GM19438 (cell line): ENCODE data around the gene SCRN2.

ENCODE experiments used
- ATAC-seq: cut with Tn5 transposase; IDR thresholded peaks from one replicate; pipeline ENCODE4 v1.9.1; 2021; ENCODE audit warnings: low read depth; ENCODE audit not compliant: unreplicated experiment

SCRN2 gene

GRCh38 chr17:47808036-47808829 lies 32.8 kb downstream of the SCRN2 start:
- ATAC-seq, result no peak

GRCh38 chr17:47807421-47807820 lies 33.7 kb downstream of the SCRN2 start:
- no peak for ATAC-seq

GRCh38 chr17:47806913-47807255 lies 34.2 kb downstream of the SCRN2 start:
- no peak for ATAC-seq

- ATAC-seq, result no peak
Measured at GRCh38 chr17:47806026-47806912, 34.8 kb downstream of the SCRN2 start.

- ATAC-seq, result no peak
Measured at GRCh38 chr17:47804461-47804860, 36.6 kb downstream of the SCRN2 start.

GRCh38 chr17:47803751-47804150 lies 37.3 kb downstream of the SCRN2 start:
- no peak for ATAC-seq

- no peak for ATAC-seq
Measured at GRCh38 chr17:47803201-47803600, 37.9 kb downstream of the SCRN2 start.

- no peak for ATAC-seq
Measured at GRCh38 chr17:47802341-47803022, 38.6 kb downstream of the SCRN2 start.

GRCh38 chr17:47801906-47802305 lies 39.2 kb downstream of the SCRN2 start:
- ATAC-seq, result no peak

- no peak for ATAC-seq
Measured at GRCh38 chr17:47801176-47801765, 39.8 kb downstream of the SCRN2 start.

GRCh38 chr17:47800686-47801085 lies 40.4 kb downstream of the SCRN2 start:
- ATAC-seq, result no peak

GRCh38 chr17:47797797-47798196 lies 43.3 kb downstream of the SCRN2 start:
- ATAC-seq, result no peak

GRCh38 chr17:47792979-47793378 lies 48.1 kb downstream of the SCRN2 start:
- no peak for ATAC-seq

GRCh38 chr17:47792457-47792856 lies 48.6 kb downstream of the SCRN2 start:
- no peak for ATAC-seq

- no peak for ATAC-seq
Measured at GRCh38 chr17:47791025-47791424, 50.0 kb downstream of the SCRN2 start.

GRCh38 chr17:47789611-47790561 lies 51.2 kb downstream of the SCRN2 start:
- no peak for ATAC-seq
